Neural cell (in vitro differentiated cells): ENCODE data around the gene RALGPS1. TPM values are rescaled to one million over a fixed set of nuclear protein-coding genes. Genes with fewer than 3 reads are reported as not detected.

Source experiments
- H2AFZ ChIP-seq: fragments of 200-600, 300-800 bp; sonication (generic), shearing (Covaris generic); 2 replicates; pipeline ENCODE4 v1.6.0; 2014; ENCODE audit warnings: low read depth, mild to moderate bottlenecking, antibody characterized with exemption, low read length, moderate library complexity
- H3F3A ChIP-seq: fragments of 200-600 bp; shearing (Covaris generic); 2 replicates; pipeline ENCODE4 v1.6.1; 2016; ENCODE audit warnings: mild to moderate bottlenecking, moderate library complexity, mixed read lengths, antibody characterized with exemption, low read length; ENCODE audit not compliant: insufficient read depth, poor library complexity, severe bottlenecking
- H3K27ac ChIP-seq: fragments of 200-600, 300-800 bp; sonication (generic), shearing (Covaris generic); 2 replicates; pipeline ENCODE4 v1.5.1; 2014; ENCODE audit warnings: mild to moderate bottlenecking, low read length, moderate library complexity
- H3K27me3 ChIP-seq: fragments of 300-800, 200-600 bp; sonication (generic), shearing (Covaris generic); 2 replicates; pipeline ENCODE4 v1.6.0; 2014; ENCODE audit warnings: mild to moderate bottlenecking, low read depth, low read length, moderate library complexity; ENCODE audit not compliant: insufficient read depth
- H3K36me3 ChIP-seq: fragments of 300-800, 200-600 bp; sonication (generic), shearing (Covaris generic); 2 replicates; pipeline ENCODE4 v1.5.1; 2014; ENCODE audit warnings: mild to moderate bottlenecking, antibody characterized with exemption, low read length, moderate library complexity; ENCODE audit not compliant: insufficient read depth
- H3K4me2 ChIP-seq: fragments of 300-800, 200-600 bp; sonication (generic), shearing (Covaris generic); 2 replicates; pipeline ENCODE4 v1.6.0; 2014; ENCODE audit warnings: mild to moderate bottlenecking, low read length
- H3K4me3 ChIP-seq: fragments of 300-800, 200-600 bp; sonication (generic), shearing (Covaris generic); 2 replicates; pipeline ENCODE4 v1.5.1; 2014; ENCODE audit warnings: mild to moderate bottlenecking, low read length, moderate library complexity
- H3K79me2 ChIP-seq: fragments of 200-600 bp; shearing (Covaris generic); replicated peaks from 2 replicates; pipeline ENCODE4 v1.6.0; 2014; ENCODE audit warnings: mild to moderate bottlenecking, low read length, moderate library complexity; ENCODE audit not compliant: insufficient read depth
- H3K9ac ChIP-seq: fragments of 300-800, 200-600 bp; sonication (generic), shearing (Covaris generic); 2 replicates; pipeline ENCODE4 v1.6.1; 2016; ENCODE audit warnings: mild to moderate bottlenecking, low read length, mixed read lengths
- H3K9me2 ChIP-seq: fragments of 200-600 bp; shearing (Covaris generic); 2 replicates; pipeline ENCODE4 v1.6.1; 2016; ENCODE audit warnings: mild to moderate bottlenecking, low read length, mixed read lengths; ENCODE audit not compliant: insufficient read depth
- H3K9me3 ChIP-seq: fragments of 200-600, 300-800 bp; sonication (generic), shearing (Covaris generic); 2 replicates; pipeline ENCODE4 v1.6.1; 2016; ENCODE audit warnings: mild to moderate bottlenecking, mixed run types, low read length, moderate library complexity, mixed read lengths
- H4K20me1 ChIP-seq: fragments of 200-600 bp; shearing (Covaris generic); 2 replicates; pipeline ENCODE4 v1.6.1; 2016; ENCODE audit warnings: mild to moderate bottlenecking, mixed run types; ENCODE audit not compliant: insufficient read depth
- CTCF ChIP-seq: fragments of 450-650 bp; IDR thresholded peaks from 2 replicates; pipeline ENCODE4 v1.5.1; 2014; ENCODE audit warnings: antibody characterized with exemption, mild to moderate bottlenecking, moderate library complexity; ENCODE audit not compliant: poor library complexity, severe bottlenecking
- EP300 ChIP-seq: fragments of 450-650 bp; conservative IDR thresholded peaks from 2 replicates; pipeline ENCODE4 v1.6.1; 2014; ENCODE audit warnings: antibody characterized with exemption, mild to moderate bottlenecking, moderate library complexity; ENCODE audit not compliant: poor library complexity, severe bottlenecking
- EZH2 ChIP-seq: fragments of 200-600, 300-800 bp; shearing (Covaris generic), sonication (generic); IDR thresholded peaks from 2 replicates; pipeline ENCODE4 v1.6.1; 2014; ENCODE audit warnings: antibody characterized with exemption, low read length, borderline replicate concordance, mild to moderate bottlenecking; ENCODE audit not compliant: insufficient read depth, poor library complexity, severe bottlenecking
- MXI1 ChIP-seq: fragments of 450-650 bp; conservative IDR thresholded peaks from 2 replicates; pipeline ENCODE4 v1.6.1; 2014; ENCODE audit warnings: antibody characterized with exemption, mild to moderate bottlenecking; ENCODE audit not compliant: poor library complexity, severe bottlenecking
- POLR2AphosphoS5 ChIP-seq: IDR thresholded peaks from 2 replicates; pipeline ENCODE4 v1.6.1; 2012
- RAD21 ChIP-seq: fragments of 450-650 bp; conservative IDR thresholded peaks from 2 replicates; pipeline ENCODE4 v1.6.1; 2014; ENCODE audit warnings: antibody characterized with exemption, mild to moderate bottlenecking, moderate library complexity
- REST ChIP-seq: IDR thresholded peaks from 2 replicates; pipeline ENCODE4 v1.6.1; 2012; ENCODE audit warnings: borderline replicate concordance
- SMC3 ChIP-seq: fragments of 450-650 bp; conservative IDR thresholded peaks from 2 replicates; pipeline ENCODE4 v1.6.1; 2014; ENCODE audit warnings: antibody characterized with exemption, mild to moderate bottlenecking, moderate library complexity; ENCODE audit not compliant: poor library complexity
- TAF1 ChIP-seq: IDR thresholded peaks from 2 replicates; pipeline ENCODE4 v1.6.1; 2012; ENCODE audit warnings: low read depth
- polyA plus RNA-seq: library from polyadenylated mRNA; depleted of rRNA; stranded (reverse); fragments of >200 nt; gene quantifications from 2 replicates; pipeline ENCODE4 v1.2.3, GENCODE V29; 2014

The RALGPS1 gene
- polyA plus RNA-seq, 1 donor from 2014 or later, result 37.1 TPM

GRCh38 chr9:127008076-127008475 is 93.5 kb downstream of the RALGPS1 start:
- no peaks in the 10 kb centered on the region for H3K79me2 ChIP-seq
- no peak overlapping the region for H2AFZ ChIP-seq
- H3K4me3 ChIP-seq, result no peak overlapping the region
- H3K9ac ChIP-seq, result no peak overlapping the region
- H3K9me2 ChIP-seq, result no peaks in the 10 kb centered on the region
- no peaks in the 10 kb centered on the region for H3K27me3 ChIP-seq
- no peaks in the 10 kb centered on the region for H3K36me3 ChIP-seq
- H3K4me2 ChIP-seq, result no peak overlapping the region
- H3K9me3 ChIP-seq, result no peaks in the 10 kb centered on the region
- no peak for TF ChIP-seq EZH2
- no peak for TF ChIP-seq MXI1
- TF ChIP-seq RAD21, result no peak
- no peak overlapping the region for H3K27ac ChIP-seq
- H3F3A ChIP-seq, result no peaks in the 10 kb centered on the region
- no peaks in the 10 kb centered on the region for H4K20me1 ChIP-seq

GRCh38 chr9:127011772-127012171 is 97.2 kb downstream of the RALGPS1 start:
- no peak overlapping the region for H3K9ac ChIP-seq
- no peak overlapping the region for H2AFZ ChIP-seq
- no peaks in the 10 kb centered on the region for H4K20me1 ChIP-seq
- no peak overlapping the region for H3K4me2 ChIP-seq
- H3F3A ChIP-seq, result no peaks in the 10 kb centered on the region
- TF ChIP-seq MXI1 (no peak), CTCF (no peak), SMC3 (no peak), TAF1 (no peak), REST (no peak), EZH2 (no peak), POLR2AphosphoS5 (no peak), RAD21 (no peak), EP300 (no peak)
- H3K4me3 ChIP-seq, result no peak overlapping the region
- H3K36me3 ChIP-seq, result no peaks in the 10 kb centered on the region
- H3K27me3 ChIP-seq, result no peaks in the 10 kb centered on the region
- no peaks in the 10 kb centered on the region for H3K9me2 ChIP-seq
- no peaks in the 10 kb centered on the region for H3K79me2 ChIP-seq
- H3K9me3 ChIP-seq, result no peaks in the 10 kb centered on the region
- no peak overlapping the region for H3K27ac ChIP-seq

GRCh38 chr9:127012250-127012649 is 97.7 kb downstream of the RALGPS1 start:
- Histone ChIP-seq H3K79me2 (no peaks in the 10 kb centered on the region), H3F3A (no peaks in the 10 kb centered on the region), H4K20me1 (no peaks in the 10 kb centered on the region), H3K9ac (no peak overlapping the region), H2AFZ (no peak overlapping the region), H3K36me3 (no peaks in the 10 kb centered on the region), H3K9me2 (no peaks in the 10 kb centered on the region), H3K4me2 (no peak overlapping the region), H3K9me3 (no peaks in the 10 kb centered on the region), H3K4me3 (no peak overlapping the region), H3K27me3 (no peaks in the 10 kb centered on the region), H3K27ac (no peak overlapping the region)
- no peak for TF ChIP-seq SMC3
- TF ChIP-seq EZH2, result no peak
- TF ChIP-seq MXI1, result no peak
- no peak for TF ChIP-seq CTCF
- no peak for TF ChIP-seq REST
- no peak for TF ChIP-seq TAF1
- no peak for TF ChIP-seq POLR2AphosphoS5
- no peak for TF ChIP-seq RAD21
- TF ChIP-seq EP300, result no peak
